GM12878 (cell line): ENCODE data around the gene ERC2. TPM values are rescaled to one million over a fixed set of nuclear protein-coding genes. Genes with fewer than 3 reads are reported as not detected.
A peak's percentile ranks its signal among the peaks of the same experiment; 100 is the strongest.

Experiments
- ATF2 ChIP-seq: IDR thresholded peaks from 2 replicates; pipeline ENCODE4 v1.6.1; 2012; ENCODE audit warnings: low read length, inconsistent platforms
- BACH1 ChIP-seq: fragments of 450-650 bp; IDR thresholded peaks from 2 replicates; pipeline ENCODE4 v1.6.1; 2017; ENCODE audit warnings: mild to moderate bottlenecking, borderline replicate concordance
- CHD4 ChIP-seq: fragments of 200-600 bp; sonication (generic); IDR thresholded peaks from 2 replicates; pipeline ENCODE4 v1.6.1; 2016; ENCODE audit warnings: mild to moderate bottlenecking
- CREM ChIP-seq: IDR thresholded peaks from 2 replicates; pipeline ENCODE4 v1.6.1; 2014; ENCODE audit warnings: antibody characterized with exemption, low read depth
- DPF2 ChIP-seq: fragments of 450-650 bp; IDR thresholded peaks from 2 replicates; pipeline ENCODE4 v1.6.1; 2017; ENCODE audit warnings: mild to moderate bottlenecking
- IKZF2 ChIP-seq, 2 experiments: fragments of 450-650 bp; IDR thresholded peaks; 2 replicates each; pipeline ENCODE4 v1.6.1; 2017; ENCODE audit warnings: mild to moderate bottlenecking in 2 of 2, moderate library complexity in 2 of 2
- IRF4 ChIP-seq: IDR thresholded peaks from 2 replicates; pipeline ENCODE4 v1.6.1; 2011; ENCODE audit warnings: low read depth, low read length
- MLLT1 ChIP-seq: fragments of 450-650 bp; IDR thresholded peaks from 2 replicates; pipeline ENCODE4 v1.6.1; 2016; ENCODE audit warnings: mild to moderate bottlenecking
- PAX8 ChIP-seq: fragments of 450-650 bp; IDR thresholded peaks from 2 replicates; pipeline ENCODE4 v1.6.1; 2017; ENCODE audit warnings: mild to moderate bottlenecking, moderate library complexity
- RCOR1 ChIP-seq: conservative IDR thresholded peaks from 2 replicates; pipeline ENCODE4 v1.6.1; 2012; ENCODE audit warnings: low read depth, low read length, improper control_type of control experiment
- REST ChIP-seq: IDR thresholded peaks from 2 replicates; pipeline ENCODE4 v1.6.1; 2012; ENCODE audit warnings: mild to moderate bottlenecking, low read depth, low read length
- SP1 ChIP-seq: IDR thresholded peaks from one replicate; pipeline ENCODE4 v1.6.1; 2011; ENCODE audit warnings: low read depth, low read length
- YY1 ChIP-seq: IDR thresholded peaks from 2 replicates; pipeline ENCODE4 v1.6.1; 2011; ENCODE audit warnings: low read depth, mild to moderate bottlenecking, low read length
- ZBTB33 ChIP-seq: fragments of 450-650 bp; IDR thresholded peaks from 2 replicates; pipeline ENCODE4 v1.6.1; 2017; ENCODE audit warnings: mild to moderate bottlenecking
- ZNF217 ChIP-seq: fragments of 450-650 bp; IDR thresholded peaks from 2 replicates; pipeline ENCODE4 v1.6.1; 2017; ENCODE audit warnings: antibody characterized with exemption, mild to moderate bottlenecking
- ZNF687 ChIP-seq: fragments of 450-650 bp; IDR thresholded peaks from 2 replicates; pipeline ENCODE4 v1.6.1; 2017; ENCODE audit warnings: mild to moderate bottlenecking, moderate library complexity
- polyA plus RNA-seq, 11 experiments: library from polyadenylated mRNA; depleted of rRNA in 4 of 11; unstranded in 6 of 11; stranded (reverse) in 5 of 11; fragments of >200 nt; fragmentation: Nextera tagmentation in 4 of 11; fragmentation: Illumina TruSeq in 1 of 11; extraction: Ambion mirVana in 4 of 11; extraction: Trizol in 1 of 11; gene quantifications; 1 replicate in 1 of 11; 2 replicates in 10 of 11; pipeline versions ENCODE4 v1.2.1 to v1.2.3, GENCODE V29; 2011 to 2016; ENCODE audit warnings: inconsistent platforms in 2 of 11, missing spikeins in 2 of 11, low read depth in 1 of 11
- total RNA-seq, 4 experiments: library from RNA; depleted of rRNA in 3 of 4; stranded (reverse); fragments of >200 nt in 3 of 4; fragmentation: Illumina TruSeq in 1 of 4; extraction: Trizol in 1 of 4; gene quantifications; 2 replicates each; pipeline versions ENCODE4 v1.2.1 to v1.2.3, GENCODE V29; 2013 to 2021
- TF ChIP-seq, protein P1 (sequence below): fragments of 150-350 bp; IDR thresholded peaks from 2 replicates; pipeline ENCODE4 v1.6.1; 2014; ENCODE audit warnings: mild to moderate bottlenecking, low read depth, low read length

Gene ERC2
- total and polyA plus RNA-seq, 10 of the 15 experiments (the other 5 are each of a cell fraction or from before 2014, with no cell fraction given) = 0.06 to 1.4 (median 0.12) TPM; not detected in 3

GRCh38 chr3:55620351-55621025 is 847.8 kb downstream of the ERC2 start (continued):
- TF ChIP-seq ZNF687 (peak; percentile 35; the same call in 1 of the 2 replicates), CREM (no peak), BACH1 (peak; percentile 82; the same call in 1 of the 2 replicates), ZNF217 (no peak), ZBTB33 (no peak), IRF4 (0 out of 2 replicates have a peak, but pooled peaks have one; percentile 36), RCOR1 (no peak), CHD4 (no peak), YY1 (no peak), IKZF2 (IDR thresholded peaks at IDR 0.05) (peak; percentile 53 to 60; a peak in 3 of 4 replicates), ATF2 (no peak), MLLT1 (no peak), DPF2 (no peak), SP1 (no peak), PAX8 (no peak), REST (no peak)
- TF ChIP-seq, protein P1, sequence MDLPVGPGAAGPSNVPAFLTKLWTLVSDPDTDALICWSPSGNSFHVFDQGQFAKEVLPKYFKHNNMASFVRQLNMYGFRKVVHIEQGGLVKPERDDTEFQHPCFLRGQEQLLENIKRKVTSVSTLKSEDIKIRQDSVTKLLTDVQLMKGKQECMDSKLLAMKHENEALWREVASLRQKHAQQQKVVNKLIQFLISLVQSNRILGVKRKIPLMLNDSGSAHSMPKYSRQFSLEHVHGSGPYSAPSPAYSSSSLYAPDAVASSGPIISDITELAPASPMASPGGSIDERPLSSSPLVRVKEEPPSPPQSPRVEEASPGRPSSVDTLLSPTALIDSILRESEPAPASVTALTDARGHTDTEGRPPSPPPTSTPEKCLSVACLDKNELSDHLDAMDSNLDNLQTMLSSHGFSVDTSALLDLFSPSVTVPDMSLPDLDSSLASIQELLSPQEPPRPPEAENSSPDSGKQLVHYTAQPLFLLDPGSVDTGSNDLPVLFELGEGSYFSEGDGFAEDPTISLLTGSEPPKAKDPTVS = no peak
